GM12892 (cell line): ENCODE results near the gene DOCK1.

ENCODE experiments used
- DNase-seq: peaks from one replicate; pipeline ENCODE4 v3.0.0; 2011; ENCODE audit not compliant: insufficient read length
- FAIRE-seq: peaks from 2 replicates; lab custom pipeline; 2011; peaks lifted over from hg19 to GRCh38; lab: Jason Lieb, UNC
- POLR2A ChIP-seq: IDR thresholded peaks from 2 replicates; pipeline ENCODE4 v1.6.1; 2011; ENCODE audit warnings: low read depth, low read length, control low read depth
- POLR2AphosphoS5 ChIP-seq: IDR thresholded peaks from 2 replicates; pipeline ENCODE4 v1.6.1; 2011; ENCODE audit warnings: low read depth, low read length, control low read depth
- TAF1 ChIP-seq: IDR thresholded peaks from 2 replicates; pipeline ENCODE4 v1.6.1; 2011; ENCODE audit warnings: low read depth, mild to moderate bottlenecking, control low read depth, low read length, borderline replicate concordance

Gene DOCK1

GRCh38 chr10:127364034-127364433 is 458.8 kb downstream of the DOCK1 start:
- TF ChIP-seq POLR2AphosphoS5: no peak
- TF ChIP-seq POLR2A: no peak
- TF ChIP-seq TAF1: no peak
- FAIRE-seq (no peak), DNase-seq (no peak)

DNA sequence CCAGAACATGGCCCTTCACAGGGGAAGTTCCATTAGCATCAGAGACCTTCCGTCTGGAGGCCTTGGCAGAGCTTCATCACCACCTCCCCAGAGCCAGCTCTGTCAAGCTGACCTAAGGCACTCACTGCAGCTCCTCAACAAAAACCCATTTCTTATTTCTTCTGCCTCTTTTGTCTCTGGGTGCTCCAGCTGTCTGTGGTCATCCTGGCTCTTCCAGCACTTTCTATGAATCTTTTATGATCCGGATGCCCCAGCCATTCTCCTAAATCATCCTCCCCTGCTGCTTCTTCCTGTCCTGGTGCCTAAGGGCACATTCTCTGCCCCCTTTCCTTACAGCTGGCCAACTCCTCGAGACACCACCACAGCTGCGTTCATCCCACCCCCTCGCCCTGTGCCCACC is 462.9 kb downstream of the DOCK1 start:
- TF ChIP-seq TAF1 (no peak), POLR2A (no peak), POLR2AphosphoS5 (no peak)
- no peak for DNase-seq
- no peak for FAIRE-seq

DNA sequence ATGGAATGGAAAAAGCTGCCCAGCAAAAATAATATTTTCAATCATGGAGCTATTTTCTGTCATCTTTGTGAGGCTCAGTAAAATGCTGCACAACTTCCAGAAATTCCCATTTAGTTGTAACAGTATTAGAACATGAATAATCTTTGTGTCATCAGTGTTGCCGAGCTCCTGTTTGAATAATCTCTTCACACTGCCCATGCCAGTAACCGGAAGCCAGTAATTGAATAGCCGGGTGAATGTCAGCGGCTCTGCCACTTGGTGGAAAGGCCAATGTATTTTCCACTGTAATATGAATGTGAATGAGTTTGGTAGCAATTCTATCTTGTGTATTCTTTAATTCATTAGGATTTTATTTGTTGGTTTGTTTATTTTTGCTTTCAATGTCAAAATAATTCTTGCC is 463.7 kb downstream of the DOCK1 start:
- FAIRE-seq (no peak), DNase-seq (no peak)
- TF ChIP-seq POLR2AphosphoS5 (no peak), TAF1 (no peak), POLR2A (no peak)

- DNase-seq: no peak
- TF ChIP-seq POLR2AphosphoS5 (no peak), TAF1 (no peak)
- no peak for FAIRE-seq
These were observed 465.4 kb downstream of the DOCK1 start for GRCh38 chr10:127370601-127371000.

DNA sequence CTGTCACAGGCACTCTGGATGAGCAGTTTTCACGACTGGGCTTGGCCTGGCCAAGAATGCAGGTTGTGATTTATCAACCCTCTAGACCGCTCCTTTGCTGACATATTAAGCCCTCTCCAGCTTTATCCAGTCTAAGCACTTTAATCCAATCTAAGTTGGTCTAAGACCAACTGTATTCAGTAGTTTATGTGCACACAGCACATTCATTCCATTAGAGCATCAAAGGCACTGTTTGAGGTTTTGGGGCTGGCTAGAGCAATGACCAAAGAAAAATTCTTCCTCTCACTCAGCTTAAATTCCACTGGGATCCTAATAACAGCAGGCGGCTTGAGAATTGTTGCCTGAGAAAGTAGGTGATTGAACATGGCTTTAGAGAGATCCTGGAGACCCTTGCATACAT is 467.1 kb downstream of the DOCK1 start:
- DNase-seq (no peak), FAIRE-seq (no peak)
- TF ChIP-seq TAF1 (no peak), POLR2AphosphoS5 (no peak), POLR2A (no peak)

- DNase-seq: no peak
- TF ChIP-seq TAF1 (no peak), POLR2A (no peak)
- no peak for FAIRE-seq
These were observed 468.9 kb downstream of the DOCK1 start for GRCh38 chr10:127374074-127374680.

GRCh38 chr10:127374901-127375300 is 469.7 kb downstream of the DOCK1 start:
- TF ChIP-seq POLR2AphosphoS5 (no peak), TAF1 (no peak), POLR2A (no peak)
- DNase-seq (no peak), FAIRE-seq (no peak)

GRCh38 chr10:127375461-127375860 is 470.2 kb downstream of the DOCK1 start:
- TF ChIP-seq POLR2AphosphoS5 (no peak), POLR2A (no peak), TAF1 (no peak)
- no peak for DNase-seq
- no peak for FAIRE-seq

DNA sequence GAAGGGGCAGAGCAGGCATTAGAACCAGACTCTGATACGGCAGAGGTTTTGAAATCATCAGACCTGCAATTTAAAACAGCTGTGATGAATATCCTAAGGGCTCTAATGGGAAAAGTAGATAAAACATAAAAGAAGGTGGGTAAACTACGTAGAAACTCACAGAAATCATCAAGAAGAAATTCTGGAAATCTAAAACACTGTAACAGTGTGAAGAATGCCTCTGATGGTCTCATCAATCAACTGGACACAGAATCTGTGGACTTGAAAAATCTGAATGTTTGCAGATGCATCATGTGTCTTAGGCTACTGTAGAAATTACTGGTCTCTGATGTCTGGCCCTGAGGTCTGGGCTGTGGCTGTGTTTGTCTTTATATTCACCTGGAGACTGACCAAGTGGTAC is 470.8 kb downstream of the DOCK1 start:
- DNase-seq: no peak
- no peak for TF ChIP-seq POLR2A
- TF ChIP-seq TAF1: no peak
- TF ChIP-seq POLR2AphosphoS5: no peak
- FAIRE-seq: no peak

DNA sequence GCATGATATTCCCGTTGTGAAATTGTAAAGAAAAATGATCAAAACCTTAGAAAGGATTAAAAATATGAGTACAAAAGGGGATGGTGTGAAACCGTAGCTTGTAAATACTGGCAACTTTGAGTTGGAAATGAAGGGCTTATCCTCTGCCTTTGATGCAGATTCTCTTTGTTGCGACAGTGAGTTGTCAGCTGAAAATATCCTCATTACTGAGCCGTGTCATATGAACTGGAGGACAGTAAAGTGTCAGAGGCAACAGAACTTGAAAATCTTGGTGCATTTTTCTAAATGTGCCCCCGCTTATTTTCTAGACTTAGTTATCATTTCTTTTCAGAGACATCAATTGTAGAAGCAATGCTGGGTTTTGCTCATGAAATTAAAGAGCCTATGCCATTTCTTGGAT is 473.4 kb downstream of the DOCK1 start:
- no peak for TF ChIP-seq TAF1
- FAIRE-seq: no peak

DNA sequence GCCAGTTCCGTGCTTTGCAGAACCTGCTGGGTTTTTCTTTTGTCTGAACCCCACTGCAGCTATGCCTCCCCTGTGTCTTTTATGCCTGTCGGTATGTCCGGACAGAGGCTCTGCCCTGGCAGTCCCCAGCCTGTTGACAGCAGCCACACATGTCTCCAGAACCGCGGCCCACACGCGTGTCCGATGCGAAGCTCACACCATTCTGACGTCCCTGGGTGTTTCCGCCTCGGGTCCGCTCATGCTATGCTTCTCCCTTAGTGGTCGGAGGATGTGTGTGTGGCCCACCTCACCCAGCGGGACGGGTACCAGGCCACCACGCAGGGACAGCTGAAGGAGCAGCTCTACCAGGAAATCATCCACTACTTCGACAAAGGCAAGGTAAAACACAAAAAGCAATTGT is 479.3 kb downstream of the DOCK1 start:
- no peak for FAIRE-seq
- DNase-seq: no peak
- TF ChIP-seq TAF1 (no peak), POLR2AphosphoS5 (no peak), POLR2A (no peak)

More for the DNA sequence above, 473.4 kb downstream of the DOCK1 start:
- no peak for DNase-seq

- TF ChIP-seq POLR2AphosphoS5 (no peak), POLR2A (no peak), TAF1 (no peak)
- FAIRE-seq (no peak), DNase-seq (no peak)
These were observed 479.8 kb downstream of the DOCK1 start for GRCh38 chr10:127385066-127385465.

- no peak for TF ChIP-seq POLR2A
- no peak for TF ChIP-seq TAF1
- TF ChIP-seq POLR2AphosphoS5: no peak
- no peak for DNase-seq
- FAIRE-seq: no peak
These were observed 481.5 kb downstream of the DOCK1 start for GRCh38 chr10:127386606-127387327.
